ENCODE data around the gene MLLT1. TPM values are rescaled to one million over a fixed set of nuclear protein-coding genes. Genes with fewer than 3 reads are reported as not detected.

The MLLT1 gene
- total and polyA plus RNA-seq, 10 of the 15 experiments (the other 5 are each of a cell fraction or from before 2014, with no cell fraction given) = 0.16 to 61.1 (median 8.5) TPM

- Histone ChIP-seq H3K27me3 (replicated peaks in 1 of 2; ENCODE audit: control insufficient read depth in 2 of 2, insufficient read depth in 2 of 2, low read length in 1 of 2) (no peaks in the 10 kb centered on the region), H3K4me3 (no peak overlapping the region), H3K36me3 (ENCODE audit: control insufficient read depth in 2 of 2, insufficient read depth in 2 of 2, low read length in 1 of 2) (peaks cover 4 to 20% of the 10 kb centered on the region in 2 experiments; a peak in 3 of 4 replicates), H3K9me3 (replicated peaks; ENCODE audit: control insufficient read depth, insufficient read depth, low read length) (no peaks in the 10 kb centered on the region), H2AFZ (ENCODE audit: control insufficient read depth, low read depth, low read length) (no peak overlapping the region), H3K4me1 (ENCODE audit: control insufficient read depth, insufficient read depth, low read length) (no peaks in the 10 kb centered on the region), H3K9ac (ENCODE audit: control insufficient read depth, insufficient read depth, low read length) (no peak overlapping the region), H3K27ac (ENCODE audit: control insufficient read depth, insufficient read depth) (no peak overlapping the region), H3K4me2 (ENCODE audit: control insufficient read depth, insufficient read depth) (no peak overlapping the region), H4K20me1 (ENCODE audit: control insufficient read depth, insufficient read depth) (no peaks in the 10 kb centered on the region; the same call in 1 of the 2 replicates), H3K79me2 (ENCODE audit: control insufficient read depth, insufficient read depth, low read length) (peaks cover 3% of the 10 kb centered on the region)
- 66% methylated on average over 21 of the region's 21 CpGs for WGBS (ENCODE audit: insufficient coverage, insufficient replicate concordance, low lambda C conversion rate, missing lambda C conversion rate)
- TF ChIP-seq ESRRA (IDR thresholded peaks at IDR 0.05; ENCODE audit: low read length) = no peak
- POLR2A ChIA-PET = no interaction called here
- SMC1A ChIA-PET (ENCODE audit: uncharacterized antibody, unreplicated experiment) = no interaction called here
- FAIRE-seq (no peak), ATAC-seq (no peak), DNase-seq (ENCODE audit: low read depth, low spot score) (no peak)
- RAD21 ChIA-PET (ENCODE audit: unreplicated experiment) = no interaction called here
- CTCF ChIA-PET = no interaction called here
- no TSS peak for BruUV-seq (replicated peaks)
- in situ Hi-C loops (cut with MboI) = no loop called here
- intact Hi-C loops (cut with micrococcal nuclease; ENCODE audit: unreplicated experiment) = no loop called here
Observed at GRCh38 chr19:6233827-6234511, 45.8 kb downstream of the MLLT1 start.

- RAD21 ChIA-PET (ENCODE audit: unreplicated experiment) = no interaction called here
- Histone ChIP-seq H3K4me2 (ENCODE audit: control insufficient read depth, insufficient read depth) (no peak overlapping the region), H3K9ac (ENCODE audit: control insufficient read depth, insufficient read depth, low read length) (no peak overlapping the region), H3K9me3 (replicated peaks; ENCODE audit: control insufficient read depth, insufficient read depth, low read length) (no peaks in the 10 kb centered on the region), H2AFZ (ENCODE audit: control insufficient read depth, low read depth, low read length) (no peak overlapping the region), H4K20me1 (ENCODE audit: control insufficient read depth, insufficient read depth) (no peaks in the 10 kb centered on the region; the same call in 1 of the 2 replicates), H3K4me1 (ENCODE audit: control insufficient read depth, insufficient read depth, low read length) (no peaks in the 10 kb centered on the region), H3K36me3 (ENCODE audit: control insufficient read depth in 2 of 2, insufficient read depth in 2 of 2, low read length in 1 of 2) (peaks cover 4 to 21% of the 10 kb centered on the region in 2 experiments; a peak in 3 of 4 replicates), H3K4me3 (no peak overlapping the region), H3K27me3 (replicated peaks in 1 of 2; ENCODE audit: control insufficient read depth in 2 of 2, insufficient read depth in 2 of 2, low read length in 1 of 2) (no peaks in the 10 kb centered on the region), H3K79me2 (ENCODE audit: control insufficient read depth, insufficient read depth, low read length) (peaks cover 3% of the 10 kb centered on the region), H3K27ac (ENCODE audit: control insufficient read depth, insufficient read depth) (no peak overlapping the region)
- CTCF ChIA-PET = no interaction called here
- ATAC-seq (no peak), FAIRE-seq (no peak), DNase-seq (ENCODE audit: low read depth, low spot score) (no peak)
- TF ChIP-seq BCL11A (IDR thresholded peaks at IDR 0.05; ENCODE audit: low read depth, low read length) (no peak), ZNF384 (IDR thresholded peaks at IDR 0.05; ENCODE audit: borderline replicate concordance, low read depth, low read length) (no peak), SMAD5 (IDR thresholded peaks at IDR 0.05; ENCODE audit: low read depth) (no peak)
- no TSS peak for BruUV-seq (replicated peaks)
- in situ Hi-C loops (cut with MboI) = no loop called here
- POLR2A ChIA-PET = no interaction called here
- 93% methylated on average over 30 of the region's 30 CpGs for WGBS (ENCODE audit: insufficient coverage, insufficient replicate concordance, low lambda C conversion rate, missing lambda C conversion rate)
- intact Hi-C loops (cut with micrococcal nuclease; ENCODE audit: unreplicated experiment) = no loop called here
- SMC1A ChIA-PET (ENCODE audit: uncharacterized antibody, unreplicated experiment) = no interaction called here
Observed at GRCh38 chr19:6233056-6233826, 46.5 kb downstream of the MLLT1 start.
